ENCODE results near the gene ALG14.

GRCh38 chr1:94927405-94928175, 145.2 kb downstream of the ALG14 start:
- TF ChIP-seq, protein P1, sequence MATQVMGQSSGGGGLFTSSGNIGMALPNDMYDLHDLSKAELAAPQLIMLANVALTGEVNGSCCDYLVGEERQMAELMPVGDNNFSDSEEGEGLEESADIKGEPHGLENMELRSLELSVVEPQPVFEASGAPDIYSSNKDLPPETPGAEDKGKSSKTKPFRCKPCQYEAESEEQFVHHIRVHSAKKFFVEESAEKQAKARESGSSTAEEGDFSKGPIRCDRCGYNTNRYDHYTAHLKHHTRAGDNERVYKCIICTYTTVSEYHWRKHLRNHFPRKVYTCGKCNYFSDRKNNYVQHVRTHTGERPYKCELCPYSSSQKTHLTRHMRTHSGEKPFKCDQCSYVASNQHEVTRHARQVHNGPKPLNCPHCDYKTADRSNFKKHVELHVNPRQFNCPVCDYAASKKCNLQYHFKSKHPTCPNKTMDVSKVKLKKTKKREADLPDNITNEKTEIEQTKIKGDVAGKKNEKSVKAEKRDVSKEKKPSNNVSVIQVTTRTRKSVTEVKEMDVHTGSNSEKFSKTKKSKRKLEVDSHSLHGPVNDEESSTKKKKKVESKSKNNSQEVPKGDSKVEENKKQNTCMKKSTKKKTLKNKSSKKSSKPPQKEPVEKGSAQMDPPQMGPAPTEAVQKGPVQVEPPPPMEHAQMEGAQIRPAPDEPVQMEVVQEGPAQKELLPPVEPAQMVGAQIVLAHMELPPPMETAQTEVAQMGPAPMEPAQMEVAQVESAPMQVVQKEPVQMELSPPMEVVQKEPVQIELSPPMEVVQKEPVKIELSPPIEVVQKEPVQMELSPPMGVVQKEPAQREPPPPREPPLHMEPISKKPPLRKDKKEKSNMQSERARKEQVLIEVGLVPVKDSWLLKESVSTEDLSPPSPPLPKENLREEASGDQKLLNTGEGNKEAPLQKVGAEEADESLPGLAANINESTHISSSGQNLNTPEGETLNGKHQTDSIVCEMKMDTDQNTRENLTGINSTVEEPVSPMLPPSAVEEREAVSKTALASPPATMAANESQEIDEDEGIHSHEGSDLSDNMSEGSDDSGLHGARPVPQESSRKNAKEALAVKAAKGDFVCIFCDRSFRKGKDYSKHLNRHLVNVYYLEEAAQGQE (IDR thresholded peaks at IDR 0.05): no peak
- TF ChIP-seq CTCF (IDR thresholded peaks at IDR 0.05; ENCODE audit: low read depth, low read length, missing input control) (no peak), SP1 (IDR thresholded peaks at IDR 0.05) (no peak), ZBTB33 (IDR thresholded peaks at IDR 0.05) (no peak), JUND (IDR thresholded peaks at IDR 0.05) (no peak)
- TF ChIP-seq, protein P2, sequence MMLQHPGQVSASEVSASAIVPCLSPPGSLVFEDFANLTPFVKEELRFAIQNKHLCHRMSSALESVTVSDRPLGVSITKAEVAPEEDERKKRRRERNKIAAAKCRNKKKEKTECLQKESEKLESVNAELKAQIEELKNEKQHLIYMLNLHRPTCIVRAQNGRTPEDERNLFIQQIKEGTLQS (IDR thresholded peaks at IDR 0.05): no peak
